Tibial nerve (tissue), 4 donors: Measurements from ENCODE around the gene DLG1. TPM values are rescaled to one million over a fixed set of nuclear protein-coding genes. Genes with fewer than 3 reads are reported as not detected.
"Not testable (repeated sequence)": the region's sequence is repeated elsewhere in the genome, so short reads cannot be mapped to it uniquely, and the experiment has no call there.

Experiments
- DNase-seq, 2 donors: peaks; one replicate each; pipeline ENCODE4 v3.0.0-alpha.2; 2019; ENCODE audit warnings: low spot score in 2 of 2
- H3K27ac ChIP-seq, 4 donors: fragments of 200-600 bp; sonication (generic) in 3 of 4; one replicate each; pipeline ENCODE4 v1.5.1; 2017 to 2019; ENCODE audit warnings: mild to moderate bottlenecking in 1 of 4
- H3K27me3 ChIP-seq, 2 donors: fragments of 200-600 bp; sonication (generic) in 1 of 2; one replicate each; pipeline versions ENCODE4 v1.5.1 to v1.6.0; 2017 to 2019
- H3K36me3 ChIP-seq, 3 donors: fragments of 200-600 bp; sonication (generic); one replicate each; pipeline ENCODE4 v1.5.1; 2018 to 2019
- H3K4me1 ChIP-seq, 4 donors: fragments of 200-600 bp; sonication (generic) in 3 of 4; one replicate each; pipeline ENCODE4 v1.5.1; 2017 to 2019
- H3K4me3 ChIP-seq, 4 donors: fragments of 200-600 bp; sonication (generic) in 3 of 4; one replicate each; pipeline ENCODE4 v1.5.1; 2017 to 2019; ENCODE audit warnings: mild to moderate bottlenecking in 1 of 4, moderate library complexity in 1 of 4
- H3K9me3 ChIP-seq, 4 donors: fragments of 200-600 bp; sonication (generic) in 3 of 4; one replicate each; pipeline ENCODE4 v1.5.1; 2017 to 2019
- CTCF ChIP-seq, 5 experiments: fragments of 200-600 bp in 3 of 5; fragments of 450-650 bp in 2 of 5; sonication (generic) in 3 of 5; IDR thresholded peaks; one replicate each; pipeline ENCODE4 v1.5.1; 2016 to 2019; ENCODE audit warnings: antibody characterized with exemption in 5 of 5, mild to moderate bottlenecking in 3 of 5, moderate library complexity in 2 of 5
- EP300 ChIP-seq, 2 donors: sonication (generic); formaldehyde crosslinking; IDR thresholded peaks; one replicate each; pipeline ENCODE4 v1.6.1; 2017; ENCODE audit warnings: antibody characterized with exemption in 2 of 2, mild to moderate bottlenecking in 1 of 2
- POLR2A ChIP-seq, 2 donors: fragments of 450-650 bp; IDR thresholded peaks; one replicate each; pipeline ENCODE4 v1.6.1; 2017; ENCODE audit warnings: antibody characterized with exemption in 2 of 2, mild to moderate bottlenecking in 2 of 2, moderate library complexity in 2 of 2
- WGBS, 2 donors: methylation state at CpG; one replicate each; pipeline ENCODE4 v1.1.5; 2018; 5-methylcytosine and 5-hydroxymethylcytosine counted together
- total RNA-seq, 4 donors: library from RNA; depleted of rRNA; stranded (reverse); fragments of >200 nt; gene quantifications; one replicate each; pipeline ENCODE4 v1.1.0, GENCODE V29; 2016

DLG1 gene
- total RNA-seq, 4 donors from 2014 or later, result 49.2 to 94.0 (median 71.1) TPM

GRCh38 chr3:197040658-197041057 is 257.8 kb downstream of the DLG1 start:
- no peak for TF ChIP-seq EP300 (IDR thresholded peaks at IDR 0.05)
- no peak for TF ChIP-seq POLR2A (IDR thresholded peaks at IDR 0.05)
- TF ChIP-seq CTCF (IDR thresholded peaks at IDR 0.05), result no peak

GRCh38 chr3:197038679-197039462 is 259.5 kb downstream of the DLG1 start:
- no peak overlapping the region for H3K4me3 ChIP-seq
- H3K9me3 ChIP-seq, result no peaks in the 10 kb centered on the region
- no peaks in the 10 kb centered on the region for H3K27me3 ChIP-seq
- DNase-seq, result no peak
- WGBS, 2 donors, result 78 to 79% methylated on average over 14 of the region's 14 CpGs
- H3K4me1 ChIP-seq, result peaks cover 0 to 8% (median 0%) of the 10 kb centered on the region in 4 donors
- no peak overlapping the region for H3K27ac ChIP-seq
- TF ChIP-seq EP300 (IDR thresholded peaks at IDR 0.05), result no peak
- no peak for TF ChIP-seq CTCF (IDR thresholded peaks at IDR 0.05)
- no peak for TF ChIP-seq POLR2A (IDR thresholded peaks at IDR 0.05)
- peaks cover 0 to 8% (median 0%) of the 10 kb centered on the region in 3 donors for H3K36me3 ChIP-seq

More at GRCh38 chr3:197040658-197041057, 257.8 kb downstream of the DLG1 start:
- 63 to 67% methylated on average over 4 of the region's 4 CpGs for WGBS, 2 donors
- Histone ChIP-seq H3K27ac (no peak overlapping the region), H3K27me3 (no peaks in the 10 kb centered on the region), H3K4me3 (no peak overlapping the region), H3K9me3 (no peaks in the 10 kb centered on the region), H3K36me3 (peaks cover 0 to 26% (median 0%) of the 10 kb centered on the region in 3 donors), H3K4me1 (peaks cover 0 to 5% (median 0%) of the 10 kb centered on the region in 4 donors)
- no peak for DNase-seq

- WGBS, 2 donors, result 40 to 49% methylated on average over 3 of the region's 3 CpGs
Observed at GRCh38 chr3:197035577-197035976, 262.8 kb downstream of the DLG1 start.

GRCh38 chr3:197034778-197035177 is 263.6 kb downstream of the DLG1 start:
- H3K27me3 ChIP-seq, H3K9me3 ChIP-seq, DNase-seq, H3K4me3 ChIP-seq, H3K36me3 ChIP-seq, H3K27ac ChIP-seq: not testable (repeated sequence)
- 83 to 86% methylated on average over 5 of the region's 5 CpGs for WGBS, 2 donors
- H3K4me1 ChIP-seq, result peaks cover 0 to 28% (median under 1%) of the 10 kb centered on the region in 4 donors

More at GRCh38 chr3:197035577-197035976, 262.8 kb downstream of the DLG1 start:
- H3K27ac ChIP-seq, result no peak overlapping the region
- TF ChIP-seq EP300 (IDR thresholded peaks at IDR 0.05) (no peak), POLR2A (IDR thresholded peaks at IDR 0.05) (no peak), CTCF (IDR thresholded peaks at IDR 0.05) (no peak)
- peaks cover 0 to 22% (median 0%) of the 10 kb centered on the region in 4 donors for H3K4me1 ChIP-seq
- no peaks in the 10 kb centered on the region for H3K36me3 ChIP-seq
- no peaks in the 10 kb centered on the region for H3K9me3 ChIP-seq
- DNase-seq, result no peak
- H3K4me3 ChIP-seq, result no peak overlapping the region
- no peaks in the 10 kb centered on the region for H3K27me3 ChIP-seq

- H3K36me3 ChIP-seq, H3K9me3 ChIP-seq, H3K4me3 ChIP-seq, H3K27ac ChIP-seq, H3K27me3 ChIP-seq, DNase-seq: not testable (repeated sequence)
- peaks cover 0 to 38% (median 9%) of the 10 kb centered on the region in 4 donors for H3K4me1 ChIP-seq
- 84 to 90% methylated on average over 3 of the region's 3 CpGs for WGBS, 2 donors
Observed at GRCh38 chr3:197033764-197034163, 264.6 kb downstream of the DLG1 start.
